Epidermal melanocyte (primary cell): ENCODE results near the gene TECPR1.
A peak's percentile ranks its signal among the peaks of the same experiment; 100 is the strongest.

Experiments
- DNase-seq: peaks from one replicate; pipeline ENCODE4 v3.0.0; 2011; ENCODE audit warnings: low spot score; ENCODE audit not compliant: insufficient read length

Gene TECPR1

DNA sequence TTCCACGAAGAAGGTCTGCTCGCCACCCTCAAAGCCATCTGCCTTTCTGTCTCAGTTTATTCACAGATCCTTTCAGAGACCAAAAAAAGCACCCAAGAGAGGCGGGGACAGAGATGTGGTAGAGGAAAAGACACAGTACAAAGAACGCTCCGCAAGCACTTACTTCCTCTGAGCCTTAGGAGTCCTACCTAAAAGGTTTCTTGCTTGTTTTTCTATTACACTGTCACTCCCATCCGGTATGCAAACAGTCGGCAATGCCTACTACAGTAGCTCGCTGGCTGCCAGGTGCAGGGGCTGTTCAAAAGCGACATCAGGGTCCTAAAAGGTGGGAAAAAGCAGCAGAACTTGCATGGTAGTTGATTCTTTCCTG is 816 bp downstream of the TECPR1 start:
- DNase-seq: no peak

DNA sequence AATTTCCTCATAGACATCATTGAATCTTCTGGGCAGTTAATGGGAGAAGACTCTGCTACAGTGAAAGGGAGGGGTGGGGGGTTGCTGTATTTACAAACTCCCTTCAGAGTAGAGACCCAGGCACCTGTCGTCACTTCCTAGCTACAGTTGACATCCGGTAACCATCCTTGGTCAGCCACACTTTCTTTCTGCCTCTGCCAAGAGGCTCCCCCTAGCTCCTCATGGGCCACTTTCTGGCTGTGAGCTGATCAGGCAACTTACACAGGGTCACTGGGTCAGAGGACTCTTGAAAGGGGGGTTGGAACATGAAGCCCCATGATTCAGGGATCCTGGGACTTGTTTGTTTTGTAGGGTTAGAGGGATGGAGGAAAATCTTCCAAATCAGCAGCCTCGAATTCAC is 1.2 kb downstream of the TECPR1 start:
- DNase-seq: no peak

DNA sequence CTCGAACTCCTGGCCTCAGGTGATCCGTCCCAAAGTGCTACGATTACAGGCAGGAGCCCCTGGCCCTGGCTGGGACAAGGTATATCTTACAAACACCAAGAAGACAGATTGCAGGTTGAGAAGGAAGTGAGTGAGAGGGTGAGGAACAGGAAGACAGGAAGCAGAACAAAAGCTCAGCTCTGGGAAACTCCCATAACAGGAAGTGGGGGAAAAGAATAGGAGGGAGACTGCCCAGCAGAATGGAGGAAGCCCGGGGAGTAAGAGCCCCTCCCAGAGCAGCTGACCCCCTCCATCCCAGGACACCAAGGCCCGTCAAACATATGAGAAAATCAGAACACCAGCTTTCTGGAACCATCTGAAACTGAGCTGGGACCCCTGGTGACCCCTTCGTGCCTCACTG is 2.9 kb downstream of the TECPR1 start:
- DNase-seq: no peak

DNA sequence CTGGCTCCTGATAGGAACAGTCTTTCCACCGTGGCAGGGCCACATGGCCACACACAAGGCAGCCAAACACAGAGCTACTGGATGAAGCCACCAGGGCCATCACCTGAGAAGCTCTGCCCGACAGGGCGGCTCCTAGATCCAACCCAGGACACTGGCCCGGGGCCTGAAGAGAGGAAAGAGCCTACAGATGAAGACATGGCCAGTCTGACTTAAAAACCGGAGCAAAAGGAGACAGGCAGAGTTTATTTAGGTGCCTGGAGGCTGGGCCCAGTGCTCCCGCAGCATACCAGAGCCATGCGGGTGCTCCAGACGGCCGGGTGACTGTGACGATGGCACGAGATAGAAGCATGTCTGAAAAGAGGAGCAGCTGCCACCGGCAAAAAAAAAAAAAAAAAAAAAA is 3.9 kb downstream of the TECPR1 start:
- DNase-seq: no peak

DNA sequence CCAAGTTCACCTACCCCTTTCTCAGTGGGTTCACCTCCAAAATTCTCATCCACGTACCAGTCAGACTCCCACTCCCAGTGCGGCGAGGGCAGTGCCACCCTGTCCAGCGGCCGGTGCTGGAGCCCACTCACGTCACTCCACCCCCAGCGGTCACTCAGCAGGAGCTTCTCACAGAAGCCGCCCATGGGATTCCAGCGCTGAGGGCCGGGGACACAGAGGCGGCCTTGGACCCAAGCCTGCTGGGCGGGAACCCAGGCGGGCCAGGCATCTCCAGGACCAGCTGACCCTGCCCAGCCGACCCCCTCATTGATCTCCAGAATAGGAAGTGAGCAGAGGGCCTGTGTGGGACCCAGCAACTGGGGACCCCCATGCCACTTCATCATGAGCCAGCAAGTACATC is 7.2 kb downstream of the TECPR1 start:
- DNase-seq: peak; percentile 12

DNA sequence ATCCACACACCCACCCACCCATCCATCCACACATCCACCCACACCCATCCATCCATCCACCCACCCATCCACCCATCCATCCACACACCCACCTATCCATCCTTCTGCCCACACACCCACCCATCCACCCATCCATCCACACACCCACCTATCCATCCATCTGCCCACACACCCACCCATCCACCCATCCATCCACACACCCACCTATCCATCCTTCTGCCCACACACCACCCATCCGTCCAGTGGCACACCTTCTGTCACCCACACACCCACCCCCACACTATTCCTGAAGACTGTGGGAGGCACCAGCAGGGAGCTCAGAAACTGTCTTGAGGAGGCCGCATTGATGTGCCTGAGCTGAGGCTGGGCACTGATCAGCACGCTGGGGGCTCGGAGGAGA is 9.1 kb downstream of the TECPR1 start:
- DNase-seq: no peak

DNA sequence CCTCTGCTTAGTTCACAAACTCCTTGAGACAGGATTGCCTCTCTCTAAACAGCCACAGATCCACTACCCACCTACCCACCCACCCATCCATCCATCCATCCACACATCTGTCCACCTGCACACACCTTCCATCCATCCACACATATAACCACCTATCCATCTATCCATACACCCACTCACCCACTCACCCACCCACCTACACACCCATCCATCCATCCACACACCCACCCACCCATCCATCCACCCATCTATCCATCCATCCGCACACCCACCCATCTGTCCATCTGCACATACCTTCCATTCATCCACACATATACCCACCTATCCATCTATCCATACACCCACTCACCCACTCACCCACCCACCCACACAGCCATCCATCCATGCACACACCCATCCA is 9.7 kb downstream of the TECPR1 start:
- no peak for DNase-seq

DNA sequence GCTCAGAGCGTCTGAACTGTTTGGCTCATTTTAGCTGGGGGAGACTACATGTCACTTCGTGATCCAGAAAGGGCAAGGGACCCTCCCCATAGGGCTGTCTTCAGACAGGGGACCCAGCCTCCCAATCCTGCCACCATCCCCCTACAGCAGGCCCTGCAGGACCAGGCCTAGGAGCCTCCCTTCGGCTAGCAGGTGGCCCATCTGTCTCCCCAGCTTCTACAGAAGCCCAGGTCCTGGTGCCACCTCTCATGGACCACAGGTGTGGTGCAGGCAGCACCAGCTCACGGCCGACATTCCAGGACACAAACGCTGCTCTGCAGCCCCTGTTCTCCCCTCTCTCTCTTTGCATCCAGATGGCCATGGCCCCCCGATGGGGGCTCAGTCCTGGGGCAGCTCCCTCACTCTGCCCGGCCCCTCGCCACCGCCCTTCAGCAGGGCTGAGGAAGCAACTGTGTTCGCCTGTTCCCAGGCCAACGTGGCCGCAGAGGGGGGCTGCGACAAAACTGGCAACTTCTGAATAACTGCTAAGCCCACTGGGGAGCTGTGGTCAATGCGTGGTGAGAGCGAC is 10.3 kb downstream of the TECPR1 start:
- peak; percentile 10 for DNase-seq

DNA sequence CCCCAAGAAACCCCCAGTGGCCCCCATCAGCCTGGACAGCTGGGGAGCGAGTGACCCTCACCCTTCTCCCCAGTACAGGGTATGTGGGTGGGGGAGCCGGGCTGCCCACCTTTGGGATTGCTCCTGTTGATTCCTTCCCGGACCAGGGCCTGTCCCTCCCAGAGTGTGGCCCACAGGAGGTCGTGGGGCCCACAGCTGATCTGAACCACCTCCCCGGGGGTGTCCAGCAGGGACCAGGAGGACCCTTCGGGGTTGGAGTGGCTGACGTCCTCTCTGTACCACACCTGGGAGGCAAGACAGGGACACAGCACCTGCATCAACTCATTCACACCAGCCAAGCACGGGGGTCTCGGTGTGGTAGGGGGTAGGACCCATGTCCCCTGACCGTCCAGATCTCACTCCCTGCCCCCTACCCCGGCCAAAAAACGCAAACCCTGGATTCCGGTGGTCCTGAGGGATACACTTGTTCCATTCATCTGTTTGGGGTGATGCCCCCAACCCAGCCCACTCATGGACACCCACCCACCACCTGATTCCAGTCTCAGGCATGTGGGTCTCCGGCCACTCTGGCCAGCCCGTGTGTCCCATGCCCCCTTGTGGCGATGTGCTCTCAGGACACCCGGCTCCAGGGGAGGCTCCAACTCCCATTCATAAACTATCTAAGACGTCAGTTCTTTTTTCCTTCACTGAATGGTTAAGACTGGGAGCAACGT is 10.9 kb downstream of the TECPR1 start:
- DNase-seq: peak; percentile 75

DNA sequence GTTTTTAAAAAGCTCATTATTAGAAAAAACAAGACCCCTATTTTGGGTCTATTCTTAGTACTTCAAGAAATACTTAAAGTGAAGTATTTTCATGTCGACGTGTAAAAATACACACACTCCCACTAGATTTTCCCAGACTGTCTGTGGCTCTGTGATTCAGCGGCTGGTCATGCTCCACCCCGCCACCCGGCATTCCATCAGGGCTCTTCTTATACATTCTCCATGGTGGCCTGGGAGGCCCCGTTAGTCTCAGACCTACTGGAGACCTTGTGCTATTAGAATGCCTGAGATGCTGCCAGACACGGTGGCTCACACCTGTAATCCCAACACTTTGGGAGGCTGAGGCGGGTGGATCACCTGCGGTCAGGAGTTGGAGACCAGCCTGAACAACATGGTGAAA is 13.1 kb downstream of the TECPR1 start:
- DNase-seq: no peak

DNA sequence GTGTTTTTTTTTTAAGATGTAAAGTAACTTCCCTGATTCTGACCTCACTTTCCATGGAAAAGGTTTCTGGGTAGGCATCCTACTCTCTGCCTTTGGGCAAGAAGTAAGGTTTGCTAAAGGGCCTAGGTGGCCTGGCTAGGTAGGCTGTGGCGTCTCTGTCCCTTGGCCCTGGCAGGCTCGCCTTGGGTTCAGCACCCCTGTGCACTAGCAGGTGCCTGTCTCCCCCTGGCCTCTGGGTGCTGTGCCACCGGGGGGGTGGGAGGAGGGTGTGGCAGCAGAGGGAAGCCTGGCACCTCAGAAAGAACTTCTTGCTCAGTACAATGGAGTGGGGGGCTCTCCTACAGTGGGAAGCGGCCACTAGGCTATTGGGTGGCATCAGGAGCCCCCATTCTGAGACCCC is 14.0 kb downstream of the TECPR1 start:
- no peak for DNase-seq

DNA sequence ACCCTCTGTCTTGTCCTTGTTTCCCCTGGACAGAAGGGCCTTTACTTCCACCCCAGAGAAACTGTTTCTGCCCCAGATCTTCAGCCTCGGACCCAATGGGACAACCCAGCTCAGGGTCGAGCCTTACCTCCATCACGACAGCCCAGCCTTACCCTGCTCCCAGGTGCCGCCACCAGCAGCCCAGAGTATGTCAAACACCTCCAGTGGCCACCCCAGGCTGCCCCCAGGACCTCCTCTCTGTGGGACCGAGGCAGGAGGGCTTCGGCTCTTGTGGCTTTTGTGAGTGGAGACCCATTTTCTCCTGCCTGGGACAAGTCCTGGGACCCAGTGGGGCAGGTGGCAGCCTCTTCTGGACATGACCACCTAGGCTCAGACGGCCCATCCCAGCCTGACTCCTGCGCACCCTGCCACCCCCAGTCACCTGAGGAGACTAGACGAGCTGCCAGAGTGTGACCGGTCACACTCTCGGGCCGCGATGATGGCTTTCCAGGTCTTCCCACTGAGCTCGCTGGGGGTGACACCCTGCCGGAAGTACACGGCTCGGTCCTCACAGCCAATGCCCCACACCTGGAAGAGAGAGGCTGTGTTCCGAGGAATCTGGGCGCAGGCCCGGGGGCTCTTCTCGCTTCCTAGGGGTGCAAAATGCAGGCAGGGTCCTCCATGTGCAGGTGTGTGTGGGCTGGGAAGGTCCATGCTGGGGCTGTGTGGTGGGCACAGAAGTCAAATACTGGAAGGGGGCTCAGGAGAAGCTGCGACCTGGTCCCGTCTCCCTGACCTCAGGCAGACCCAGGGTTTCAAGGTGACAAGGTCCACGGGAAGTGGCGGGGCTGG is 15.5 kb downstream of the TECPR1 start:
- no peak for DNase-seq

DNA sequence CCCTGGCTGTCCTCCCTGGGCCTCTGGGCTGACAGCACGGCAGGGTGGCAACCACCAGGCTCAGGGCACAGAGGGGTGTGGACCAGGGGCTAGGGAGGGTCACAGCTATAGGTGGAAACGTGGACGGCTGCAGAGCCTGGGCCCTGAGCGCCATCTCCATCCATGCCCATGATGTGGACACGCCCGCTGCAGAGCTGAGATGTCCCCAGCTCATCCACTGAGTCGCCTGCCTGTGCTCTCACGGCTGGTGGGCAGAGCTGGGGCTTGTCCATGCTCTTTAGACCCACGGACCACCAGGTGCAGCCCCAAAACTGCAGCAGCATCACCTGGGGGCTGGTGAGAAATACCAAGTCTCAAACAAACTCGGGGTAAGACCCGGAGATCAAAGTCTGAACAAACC is 16.1 kb downstream of the TECPR1 start:
- DNase-seq: no peak

DNA sequence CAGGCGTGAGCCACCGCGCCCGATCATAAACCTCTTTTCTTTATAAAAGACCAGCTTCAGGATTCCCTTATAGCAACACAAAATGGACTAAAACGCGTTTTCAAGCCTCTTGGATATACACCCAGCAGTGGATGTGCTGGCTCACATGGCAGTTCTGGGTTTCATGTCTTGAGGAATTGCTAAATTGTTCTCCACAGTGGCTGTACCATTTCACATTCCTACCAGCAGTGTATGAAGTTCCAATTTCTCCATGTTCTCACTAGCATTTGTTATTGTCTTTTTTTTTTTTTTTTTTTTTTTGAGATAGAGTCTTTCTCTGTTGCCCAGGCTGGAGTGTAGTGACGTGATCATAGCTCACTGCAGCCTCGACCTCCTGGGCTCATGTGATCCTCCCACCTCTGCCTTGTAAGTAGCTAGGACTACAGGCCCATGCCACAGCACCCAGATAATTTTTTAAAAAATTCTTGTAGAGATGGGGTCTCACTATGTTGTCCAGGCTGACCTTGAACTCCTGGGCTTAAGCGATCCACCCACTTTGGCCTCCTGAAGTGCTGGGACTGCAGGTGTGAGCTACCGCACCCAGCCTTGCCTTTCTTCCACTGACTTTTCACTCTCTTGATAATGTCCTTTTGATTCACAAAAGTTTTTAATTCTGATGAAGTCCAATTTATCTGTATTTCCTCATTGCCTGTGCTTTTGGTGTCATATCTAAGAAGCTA is 17.4 kb downstream of the TECPR1 start:
- no peak for DNase-seq

DNA sequence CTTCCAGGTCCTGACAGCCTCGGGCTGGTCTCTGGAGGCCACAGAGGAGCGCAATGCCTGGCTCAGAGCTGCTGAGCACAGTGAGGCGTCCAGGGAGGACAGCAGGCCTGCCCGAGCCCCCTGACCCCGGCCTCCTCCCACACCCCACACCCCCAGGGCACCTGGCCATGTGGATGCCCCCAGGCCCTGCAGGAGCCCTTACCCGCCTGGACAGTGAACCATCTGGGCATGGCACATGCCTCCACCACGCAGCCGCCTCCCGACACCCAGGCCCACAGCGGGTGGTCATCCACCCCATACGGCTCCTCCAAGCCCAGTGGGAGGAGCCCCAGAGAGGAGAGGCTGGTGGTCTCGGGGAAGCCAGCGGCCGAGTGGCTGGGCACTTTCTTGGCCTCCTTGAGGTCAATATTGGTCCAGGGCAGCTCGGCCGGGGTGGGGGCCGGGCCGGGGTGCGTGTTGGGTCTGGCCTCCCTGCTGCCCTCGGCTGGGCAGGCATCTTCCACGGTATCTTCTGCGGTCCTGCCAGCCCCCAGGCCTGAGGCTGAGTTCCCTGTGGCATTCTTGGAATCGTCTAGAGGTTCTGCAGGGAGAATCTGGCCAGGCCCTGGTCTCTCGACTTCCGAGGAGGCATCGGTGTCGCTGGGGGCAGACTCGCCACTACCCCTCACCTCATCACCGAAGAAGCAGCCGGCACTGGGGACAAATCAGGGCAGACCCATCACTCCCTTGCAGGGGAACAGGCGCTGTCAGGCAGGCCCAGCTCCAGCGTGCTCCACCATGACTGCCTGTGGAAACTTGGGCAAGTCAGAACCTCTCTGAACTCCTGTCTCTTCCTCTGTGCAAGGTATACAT is 18.6 kb downstream of the TECPR1 start:
- DNase-seq: no peak

DNA sequence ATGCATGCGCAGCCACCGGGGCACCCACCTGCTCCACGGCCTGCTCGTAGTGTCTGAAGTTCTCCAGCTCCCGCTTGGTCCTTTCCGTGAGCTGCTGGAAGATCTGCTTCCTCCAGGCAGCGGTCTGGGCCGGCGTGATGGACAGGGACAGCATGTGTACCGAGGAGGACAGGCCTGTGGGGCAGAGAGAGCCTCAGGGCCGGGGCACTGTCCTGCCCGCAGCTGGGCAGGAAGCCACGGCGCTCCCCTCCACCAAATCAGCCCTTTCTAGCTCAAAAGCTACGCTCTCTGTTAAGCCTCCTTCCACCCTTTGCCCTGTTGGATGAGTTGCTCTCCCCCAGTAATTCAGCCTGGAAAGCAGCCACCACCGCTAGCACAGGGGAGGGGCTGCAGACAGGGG is 19.2 kb downstream of the TECPR1 start:
- no peak for DNase-seq

DNA sequence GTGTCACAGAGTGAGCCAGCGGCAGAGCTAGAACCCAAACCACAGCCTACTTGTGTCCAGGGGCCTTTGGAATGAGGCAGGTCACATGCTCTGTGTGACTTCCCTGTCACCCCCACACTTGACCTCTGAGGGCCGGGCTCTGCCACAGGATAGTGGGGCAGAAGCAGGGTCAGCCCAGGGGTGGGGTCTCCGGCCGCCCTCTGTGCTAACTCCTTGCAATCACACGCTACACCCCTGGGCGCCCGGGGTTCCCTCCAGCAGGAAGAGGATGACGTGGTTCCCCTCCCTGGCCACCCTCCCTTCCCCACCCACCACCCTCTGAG is 19.8 kb downstream of the TECPR1 start:
- no peak for DNase-seq

DNA sequence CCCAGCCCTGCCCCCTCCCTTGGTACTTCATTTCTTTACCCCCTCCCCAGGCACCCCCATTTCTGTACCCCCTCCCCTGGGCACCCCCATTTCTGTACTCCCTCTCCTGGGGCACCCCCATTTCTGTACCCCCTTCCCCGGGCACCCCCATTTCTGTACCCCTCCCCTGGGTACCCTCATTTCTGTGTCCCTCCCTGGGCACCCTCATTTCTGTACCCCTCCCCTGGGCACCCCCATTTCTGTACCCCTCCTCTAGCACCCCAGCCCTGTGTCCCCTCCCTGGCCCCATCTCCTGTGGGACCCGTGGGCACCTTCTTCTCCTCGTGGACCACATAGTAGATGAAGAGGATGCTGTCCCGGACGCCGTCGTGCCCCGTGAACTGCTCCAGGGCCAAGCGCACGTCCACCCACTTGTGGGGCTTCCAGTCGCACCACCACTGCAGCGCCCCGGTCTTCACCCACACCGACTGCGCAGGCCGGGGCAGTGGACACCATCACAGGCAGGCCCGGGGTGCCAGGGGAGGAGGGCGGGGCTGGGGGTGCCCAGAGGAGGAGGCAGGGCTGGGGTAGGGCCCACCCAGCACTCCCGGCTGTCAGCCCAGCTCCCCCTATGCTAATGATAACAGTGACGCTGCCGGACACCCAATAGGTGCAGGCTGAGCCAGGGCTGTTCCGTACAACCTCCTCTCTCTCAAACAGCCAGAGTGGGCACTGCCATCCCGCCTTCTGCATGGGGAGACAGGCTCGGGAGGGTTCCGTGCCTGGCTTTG is 20.4 kb downstream of the TECPR1 start:
- DNase-seq: no peak

DNA sequence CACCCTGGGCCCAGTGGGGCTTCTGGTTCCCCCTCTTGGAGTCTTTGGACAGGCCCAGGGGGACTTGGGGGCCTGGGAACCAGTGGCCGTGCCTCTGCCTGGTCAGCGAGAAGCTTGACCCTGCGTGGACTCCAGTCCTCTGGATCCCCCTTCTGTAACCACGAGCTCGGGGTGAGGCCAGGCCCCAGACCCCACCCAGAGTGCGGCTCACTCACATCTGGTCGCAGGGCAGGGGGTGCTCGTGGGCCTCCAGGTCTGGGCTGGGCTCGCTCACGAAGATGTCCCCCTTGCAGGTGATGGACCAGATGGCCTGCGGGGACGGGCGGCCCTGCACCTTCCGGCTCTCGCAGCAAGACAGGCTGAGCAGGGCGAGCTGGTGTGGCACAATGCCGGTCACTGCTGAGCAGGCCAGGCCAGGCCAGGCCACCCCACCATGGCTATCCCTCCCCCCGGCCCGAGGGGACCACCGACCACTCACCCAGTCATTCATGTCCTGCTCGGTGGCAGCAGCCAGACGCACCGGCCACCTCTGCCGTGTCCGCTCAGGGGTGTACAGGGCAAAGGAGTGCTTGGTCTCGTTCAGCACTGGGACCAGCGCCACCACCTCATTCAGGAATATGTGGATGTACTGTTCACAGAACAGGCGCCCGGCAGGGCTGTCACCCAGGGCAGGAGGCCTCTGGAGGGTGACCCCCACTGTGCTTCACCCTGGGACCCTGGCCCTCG is 21.1 kb downstream of the TECPR1 start:
- no peak for DNase-seq
